Activated B cell treated with CpG ODN at 0.5 μM for 24 hours (primary cell): ENCODE measurements around the gene SERINC2. TPM values are rescaled to one million over a fixed set of nuclear protein-coding genes. Genes with fewer than 3 reads are reported as not detected.

Experiments used
- ATAC-seq: fragments of 200-7000 bp; cut with Tn5 transposase; one replicate; pipeline ENCODE4 v1.10.0; 2021; ENCODE audit warnings: low read depth, mild to moderate bottlenecking, moderate library complexity
- CTCF ChIA-PET: fragments of 350-600 bp; sonication (Branson Sonifier 250); formaldehyde crosslinking; loops from one replicate; lab custom pipeline; 2021; ENCODE audit warnings: antibody characterized with exemption; lab: Charles Lee
- POLR2A ChIA-PET: fragments of 350-600 bp; sonication (Branson Sonifier 250); formaldehyde crosslinking; loops from one replicate; lab custom pipeline; 2021; ENCODE audit warnings: antibody characterized with exemption; lab: Charles Lee
- DNase-seq: peaks from one replicate; pipeline ENCODE4 v3.0.0; 2022
- H3K27ac Mint-ChIP-seq: one replicate; pipeline ENCODE4 v1.8.0; 2020; ENCODE audit warnings: mixed read lengths
- H3K27me3 Mint-ChIP-seq: one replicate; pipeline ENCODE4 v1.8.0; 2021; ENCODE audit warnings: mixed read lengths
- H3K36me3 Mint-ChIP-seq: one replicate; pipeline ENCODE4 v1.8.0; 2021; ENCODE audit warnings: low read depth, mixed read lengths
- H3K4me1 Mint-ChIP-seq: one replicate; pipeline ENCODE4 v1.8.0; 2021; ENCODE audit warnings: mixed read lengths
- H3K4me3 Mint-ChIP-seq: one replicate; pipeline ENCODE4 v1.8.0; 2020; ENCODE audit warnings: mild to moderate bottlenecking, mixed read lengths
- H3K9me3 Mint-ChIP-seq: one replicate; pipeline ENCODE4 v1.8.0; 2020; ENCODE audit warnings: mixed read lengths
- intact Hi-C: fragments of 100-400 bp; cut with micrococcal nuclease; formaldehyde crosslinking; loops from one replicate; pipeline ENCODE4 v1.15.1; 2024
- total RNA-seq: library from RNA; stranded (reverse); gene quantifications from 2 replicates; pipeline ENCODE4 v1.2.3, GENCODE V29; 2022
- TF ChIP-seq, protein P1 (sequence below): fragments of 200-600 bp; IDR thresholded peaks from one replicate; pipeline ENCODE4 v1.8.0; 2022; ENCODE audit warnings: antibody characterized with exemption, mild to moderate bottlenecking

Gene SERINC2
- total RNA-seq, 1 donor from 2014 or later = 0.11 TPM

DNA sequence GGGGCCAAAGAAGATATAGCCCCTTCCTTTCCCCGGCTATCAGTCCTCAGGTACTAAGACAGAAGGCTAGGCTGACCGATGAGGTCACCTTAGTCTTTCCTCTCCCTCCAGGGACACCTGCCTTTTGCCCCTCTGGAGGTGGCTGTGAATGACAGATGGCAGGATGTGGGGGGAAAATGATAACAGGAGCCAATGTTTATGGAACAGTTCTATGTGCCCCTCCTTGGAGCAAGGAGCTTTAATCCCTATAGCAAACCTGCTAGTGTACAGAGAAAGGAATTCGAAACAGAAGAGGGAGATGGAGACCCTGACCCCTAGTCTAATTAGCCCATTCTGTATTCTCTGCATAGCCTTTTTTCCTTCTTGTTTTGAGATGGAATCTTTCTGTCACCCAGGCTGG, 28.1 kb downstream of the SERINC2 start:
- TF ChIP-seq, protein P1, sequence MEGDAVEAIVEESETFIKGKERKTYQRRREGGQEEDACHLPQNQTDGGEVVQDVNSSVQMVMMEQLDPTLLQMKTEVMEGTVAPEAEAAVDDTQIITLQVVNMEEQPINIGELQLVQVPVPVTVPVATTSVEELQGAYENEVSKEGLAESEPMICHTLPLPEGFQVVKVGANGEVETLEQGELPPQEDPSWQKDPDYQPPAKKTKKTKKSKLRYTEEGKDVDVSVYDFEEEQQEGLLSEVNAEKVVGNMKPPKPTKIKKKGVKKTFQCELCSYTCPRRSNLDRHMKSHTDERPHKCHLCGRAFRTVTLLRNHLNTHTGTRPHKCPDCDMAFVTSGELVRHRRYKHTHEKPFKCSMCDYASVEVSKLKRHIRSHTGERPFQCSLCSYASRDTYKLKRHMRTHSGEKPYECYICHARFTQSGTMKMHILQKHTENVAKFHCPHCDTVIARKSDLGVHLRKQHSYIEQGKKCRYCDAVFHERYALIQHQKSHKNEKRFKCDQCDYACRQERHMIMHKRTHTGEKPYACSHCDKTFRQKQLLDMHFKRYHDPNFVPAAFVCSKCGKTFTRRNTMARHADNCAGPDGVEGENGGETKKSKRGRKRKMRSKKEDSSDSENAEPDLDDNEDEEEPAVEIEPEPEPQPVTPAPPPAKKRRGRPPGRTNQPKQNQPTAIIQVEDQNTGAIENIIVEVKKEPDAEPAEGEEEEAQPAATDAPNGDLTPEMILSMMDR = no peak
- POLR2A ChIA-PET = no interaction called here

DNA sequence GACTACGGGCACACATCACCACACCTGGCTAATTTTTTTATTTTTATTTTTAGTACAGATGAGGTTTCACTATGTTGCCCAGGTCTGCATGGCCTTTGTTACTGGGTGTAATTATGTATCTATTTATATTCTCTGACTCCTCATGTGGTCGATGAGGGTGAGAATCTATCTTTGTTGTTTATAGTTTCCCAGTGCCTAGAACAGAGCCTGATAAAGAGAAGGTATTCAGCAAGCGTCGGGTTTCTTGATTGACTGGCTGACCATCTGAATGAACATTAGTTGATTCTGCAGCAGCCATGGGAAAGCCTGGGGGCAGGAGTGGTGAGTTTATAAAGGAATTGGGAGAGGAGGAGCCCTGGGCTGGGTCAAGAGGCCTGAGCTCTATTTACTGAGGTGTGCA, 28.5 kb downstream of the SERINC2 start:
- Mint-ChIP-seq H3K36me3 (no peaks in the 10 kb centered on the region), H3K4me3 (no peak overlapping the region), H3K27ac (no peak overlapping the region), H3K4me1 (peaks cover 23% of the 10 kb centered on the region), H3K9me3 (peaks cover 11% of the 10 kb centered on the region), H3K27me3 (no peaks in the 10 kb centered on the region)
- intact Hi-C loops = no loop called here
- DNase-seq (no peak), ATAC-seq (no peak)
- TF ChIP-seq, protein P1 = no peak
- ChIA-PET CTCF (no interaction called here), POLR2A (no interaction called here)

More for the DNA sequence above, 28.1 kb downstream of the SERINC2 start:
- no peaks in the 10 kb centered on the region for H3K27me3 Mint-ChIP-seq
- intact Hi-C loops = no loop called here
- ATAC-seq (no peak), DNase-seq (no peak)
- no peak overlapping the region for H3K27ac Mint-ChIP-seq
- no peak overlapping the region for H3K4me3 Mint-ChIP-seq
- peaks cover 23% of the 10 kb centered on the region for H3K4me1 Mint-ChIP-seq
- CTCF ChIA-PET = no interaction called here
- H3K9me3 Mint-ChIP-seq = peaks cover 11% of the 10 kb centered on the region
- no peaks in the 10 kb centered on the region for H3K36me3 Mint-ChIP-seq

DNA sequence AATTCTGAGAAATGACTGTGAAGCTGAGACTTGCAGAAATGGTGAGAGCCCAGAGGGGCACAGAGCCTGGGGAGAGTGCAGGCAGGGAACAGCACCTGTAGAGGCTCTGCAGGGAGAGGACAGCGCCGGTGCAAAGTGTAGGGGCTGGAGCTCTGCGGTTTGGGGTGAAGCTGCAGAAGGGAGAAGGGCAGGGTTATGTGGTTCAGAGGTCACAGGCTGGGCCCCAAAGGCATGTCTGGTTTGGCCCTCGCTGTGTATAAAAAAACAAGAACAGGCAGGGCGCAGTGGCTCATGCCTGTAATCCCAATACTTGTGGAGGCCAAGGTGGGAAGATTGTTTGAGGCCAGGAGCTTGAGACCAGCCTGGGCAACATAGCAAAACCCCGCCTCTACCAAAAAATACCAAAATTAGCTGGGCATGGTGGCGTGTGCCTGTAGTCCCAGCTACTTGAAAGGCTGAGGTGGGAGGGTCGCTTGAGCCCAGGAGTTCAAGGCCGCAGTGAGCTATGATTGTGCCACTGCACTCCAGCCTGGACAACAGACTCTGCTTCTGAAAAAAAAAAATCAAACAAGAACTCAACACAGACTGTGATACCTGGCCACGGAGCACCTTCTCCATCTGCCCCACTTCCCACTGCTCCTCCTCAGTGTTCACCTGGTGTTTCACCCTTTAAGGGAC, 29.1 kb downstream of the SERINC2 start:
- H3K27ac Mint-ChIP-seq = no peak overlapping the region
- ATAC-seq = no peak
- ChIA-PET POLR2A (no interaction called here), CTCF (no interaction called here)
- intact Hi-C loops = no loop called here
- no peak overlapping the region for H3K4me3 Mint-ChIP-seq
- TF ChIP-seq, protein P1 = no peak
- DNase-seq = no peak
- no peaks in the 10 kb centered on the region for H3K27me3 Mint-ChIP-seq
- no peaks in the 10 kb centered on the region for H3K36me3 Mint-ChIP-seq
- H3K4me1 Mint-ChIP-seq = peaks cover 22% of the 10 kb centered on the region
- peaks cover 11% of the 10 kb centered on the region for H3K9me3 Mint-ChIP-seq

DNA sequence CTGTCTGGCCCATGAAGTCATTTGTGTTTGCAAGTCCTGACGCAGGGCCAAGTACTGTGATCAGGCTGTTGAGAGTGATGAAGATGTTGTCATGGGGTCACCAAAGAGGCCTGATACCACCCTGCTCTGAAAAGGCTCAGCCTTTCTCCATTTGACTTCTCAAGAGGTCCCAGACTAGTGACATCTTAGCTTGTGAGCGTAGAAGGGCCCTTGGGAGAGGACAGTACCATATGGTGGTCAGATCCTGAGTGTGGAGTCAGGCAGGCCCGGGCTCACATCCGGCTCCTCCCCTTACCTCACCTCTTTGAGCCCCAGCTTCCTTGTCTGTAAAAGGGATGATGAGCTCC, 29.6 kb downstream of the SERINC2 start:
- Mint-ChIP-seq H3K4me3 (no peak overlapping the region), H3K9me3 (peaks cover 11% of the 10 kb centered on the region), H3K36me3 (no peaks in the 10 kb centered on the region), H3K4me1 (peaks cover 22% of the 10 kb centered on the region), H3K27ac (no peak overlapping the region), H3K27me3 (no peaks in the 10 kb centered on the region)
- DNase-seq (no peak), ATAC-seq (no peak)
- TF ChIP-seq, protein P1 = no peak
- intact Hi-C loops = no loop called here
- ChIA-PET CTCF (no interaction called here), POLR2A (no interaction called here)

DNA sequence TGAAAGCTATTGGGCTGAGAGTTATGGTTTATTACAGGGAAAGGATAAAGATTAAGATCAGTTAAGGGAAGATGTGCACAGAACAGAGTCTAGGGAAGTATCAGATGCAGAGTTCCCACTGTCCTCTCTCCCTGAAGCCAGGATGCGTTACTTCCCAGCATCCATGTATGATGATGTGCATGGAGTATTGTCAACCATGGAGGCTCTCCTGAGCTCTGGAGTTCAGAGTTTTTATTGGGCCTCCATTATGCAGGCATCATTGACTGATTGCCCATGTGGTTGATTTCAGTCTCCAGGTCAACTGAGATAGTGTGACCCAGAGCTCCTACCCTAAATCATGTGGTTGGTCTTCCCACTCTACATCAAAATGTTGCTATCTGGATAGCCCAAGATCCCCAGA, 30.7 kb downstream of the SERINC2 start:
- DNase-seq (no peak), ATAC-seq (no peak)
- intact Hi-C loops = no loop called here
- ChIA-PET POLR2A (no interaction called here), CTCF (no interaction called here)
- TF ChIP-seq, protein P1 = no peak
- H3K27ac Mint-ChIP-seq = no peak overlapping the region
- H3K9me3 Mint-ChIP-seq = peaks cover 11% of the 10 kb centered on the region
- H3K4me3 Mint-ChIP-seq = no peak overlapping the region
- H3K36me3 Mint-ChIP-seq = no peaks in the 10 kb centered on the region
- H3K27me3 Mint-ChIP-seq = no peaks in the 10 kb centered on the region
- H3K4me1 Mint-ChIP-seq = peaks cover 22% of the 10 kb centered on the region
